HG02610 (cell line): ENCODE measurements around the gene RTN4R.
"Not testable (repeated sequence)": the region's sequence is repeated elsewhere in the genome, so short reads cannot be mapped to it uniquely, and the experiment has no call there.

ENCODE experiments used
- ATAC-seq: cut with Tn5 transposase; IDR thresholded peaks from one replicate; pipeline ENCODE4 v1.9.1; 2021; ENCODE audit warnings: mild to moderate bottlenecking, moderate library complexity; ENCODE audit not compliant: unreplicated experiment

The RTN4R gene

DNA sequence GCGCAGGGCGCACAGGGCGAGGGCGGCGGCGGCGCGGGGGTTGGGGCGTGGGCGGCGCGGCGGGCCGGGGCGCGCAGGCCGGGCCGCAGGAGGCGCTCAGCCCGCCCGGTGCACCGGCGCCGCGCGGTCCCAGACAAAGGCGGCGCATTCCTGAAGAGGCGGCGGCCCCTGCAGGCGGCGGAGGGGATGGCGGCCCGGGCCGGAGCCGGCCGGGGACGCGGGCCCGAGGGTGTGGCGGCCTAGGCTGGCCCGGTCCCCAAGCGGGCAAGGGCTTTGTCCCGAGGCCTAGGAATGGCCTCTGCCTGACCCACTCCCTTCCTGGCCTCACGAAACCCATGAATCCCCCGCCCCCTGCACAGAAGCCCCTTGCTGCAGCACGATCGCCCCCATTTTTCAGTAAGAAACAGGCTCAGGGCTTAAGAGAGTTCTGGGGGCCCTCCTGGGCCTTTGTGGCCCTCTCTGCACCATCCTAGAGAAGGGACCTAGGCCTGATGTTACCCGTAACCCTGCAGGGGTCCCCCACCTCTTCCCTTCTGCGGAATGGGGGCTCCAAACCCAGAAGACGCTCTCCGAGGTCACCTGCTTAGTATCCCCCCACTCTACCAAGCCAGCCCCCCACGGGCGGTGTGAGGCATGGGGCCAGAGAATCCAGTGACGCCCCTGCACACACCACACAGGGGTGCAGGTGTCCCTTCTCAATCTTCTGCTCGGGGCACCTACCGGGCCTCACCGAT lies at the start of gene RTN4R:
Gene RTN4R (minus strand): TSS at position 40 of the 734 bp plus-strand sequence. CDS start 226 bp downstream, outside the sequence.
- no peak for ATAC-seq

DNA sequence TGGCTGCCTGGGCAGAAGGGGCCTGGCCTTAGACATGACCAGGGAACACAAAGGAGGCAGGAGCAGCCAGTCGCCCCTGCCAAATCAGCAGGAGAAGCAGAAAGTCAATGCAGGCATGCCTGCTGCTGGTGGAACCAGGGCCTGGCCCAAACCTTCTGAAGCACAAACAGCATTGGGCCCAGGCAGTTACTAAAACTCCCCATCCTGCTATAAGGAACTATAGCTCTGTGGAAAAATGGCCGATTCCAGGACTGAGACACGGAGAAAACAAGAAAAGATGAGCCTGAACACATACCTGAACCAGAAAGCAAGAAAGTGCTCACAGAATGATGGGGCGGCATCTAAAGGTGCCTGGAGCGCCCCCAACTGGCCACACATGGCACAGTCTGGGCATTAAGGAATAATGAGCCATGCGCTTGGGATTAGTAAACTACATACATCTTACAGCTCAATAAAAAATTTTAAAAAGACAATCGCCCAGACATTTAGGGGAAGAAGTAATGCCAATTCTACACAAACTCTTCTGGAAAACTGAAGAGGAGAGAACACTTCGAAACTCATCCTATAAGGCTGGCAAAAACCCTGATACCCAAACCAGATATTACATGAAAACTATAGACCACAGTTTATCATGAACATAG lies 49.4 kb upstream of the RTN4R start:
- not testable (repeated sequence) for ATAC-seq

DNA sequence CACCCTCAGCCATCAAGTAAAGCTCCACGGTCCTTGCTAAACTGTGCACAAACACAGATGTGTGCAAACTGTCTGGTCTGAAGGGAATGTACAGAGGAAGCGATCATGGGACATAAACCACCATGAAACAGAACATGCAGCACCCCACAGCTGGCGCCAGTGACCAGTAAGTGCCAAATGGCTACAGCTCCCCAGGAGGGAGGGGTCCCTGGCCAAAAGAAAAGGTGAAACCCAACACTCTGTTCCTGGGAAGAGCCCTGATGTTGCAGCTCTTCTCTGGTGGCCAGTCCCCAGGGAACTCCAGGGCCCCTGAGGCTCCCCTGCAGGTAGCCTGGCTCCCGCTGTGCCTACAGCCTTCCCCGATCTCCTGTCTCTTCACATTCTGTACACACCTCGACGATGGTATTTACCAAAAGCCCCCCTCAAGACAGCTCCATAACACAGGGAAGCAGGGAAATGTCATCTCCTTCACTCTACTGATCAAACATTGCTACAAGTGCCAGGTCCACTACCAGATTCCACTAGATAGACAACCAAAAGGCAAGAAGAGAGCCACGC lies 48.8 kb upstream of the RTN4R start:
- no peak for ATAC-seq

DNA sequence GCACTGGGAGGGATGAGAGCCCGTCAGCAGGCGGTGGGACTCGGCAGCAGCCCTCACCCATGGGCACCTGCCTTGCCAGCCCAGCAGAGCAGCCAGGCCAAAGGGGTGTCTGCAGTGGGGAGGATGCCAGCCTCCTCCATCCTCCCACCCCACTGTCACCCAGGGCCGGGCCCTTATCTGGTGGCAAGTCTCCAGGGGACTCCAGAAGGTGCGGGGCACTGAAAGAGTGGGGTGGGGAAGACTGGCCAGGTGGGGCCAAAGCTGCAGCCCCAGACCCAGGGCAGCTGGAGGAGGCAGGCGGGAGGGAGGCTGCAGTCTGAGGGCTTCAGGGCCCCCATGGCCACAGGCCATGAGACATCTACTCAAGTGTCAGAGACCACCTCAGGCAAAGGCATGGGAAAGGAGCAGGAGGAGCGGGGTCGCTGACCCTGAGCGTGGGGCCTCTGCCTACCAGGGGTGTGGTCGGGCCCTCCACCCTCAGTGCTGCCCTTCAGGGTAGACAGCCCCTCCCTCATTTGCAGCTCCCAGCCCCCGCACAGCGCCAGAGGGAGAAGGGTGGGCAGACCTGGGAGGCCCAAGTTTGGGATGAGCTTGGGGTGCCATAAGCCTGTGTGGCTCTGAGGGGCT lies 48.2 kb upstream of the RTN4R start:
- ATAC-seq, result no peak

DNA sequence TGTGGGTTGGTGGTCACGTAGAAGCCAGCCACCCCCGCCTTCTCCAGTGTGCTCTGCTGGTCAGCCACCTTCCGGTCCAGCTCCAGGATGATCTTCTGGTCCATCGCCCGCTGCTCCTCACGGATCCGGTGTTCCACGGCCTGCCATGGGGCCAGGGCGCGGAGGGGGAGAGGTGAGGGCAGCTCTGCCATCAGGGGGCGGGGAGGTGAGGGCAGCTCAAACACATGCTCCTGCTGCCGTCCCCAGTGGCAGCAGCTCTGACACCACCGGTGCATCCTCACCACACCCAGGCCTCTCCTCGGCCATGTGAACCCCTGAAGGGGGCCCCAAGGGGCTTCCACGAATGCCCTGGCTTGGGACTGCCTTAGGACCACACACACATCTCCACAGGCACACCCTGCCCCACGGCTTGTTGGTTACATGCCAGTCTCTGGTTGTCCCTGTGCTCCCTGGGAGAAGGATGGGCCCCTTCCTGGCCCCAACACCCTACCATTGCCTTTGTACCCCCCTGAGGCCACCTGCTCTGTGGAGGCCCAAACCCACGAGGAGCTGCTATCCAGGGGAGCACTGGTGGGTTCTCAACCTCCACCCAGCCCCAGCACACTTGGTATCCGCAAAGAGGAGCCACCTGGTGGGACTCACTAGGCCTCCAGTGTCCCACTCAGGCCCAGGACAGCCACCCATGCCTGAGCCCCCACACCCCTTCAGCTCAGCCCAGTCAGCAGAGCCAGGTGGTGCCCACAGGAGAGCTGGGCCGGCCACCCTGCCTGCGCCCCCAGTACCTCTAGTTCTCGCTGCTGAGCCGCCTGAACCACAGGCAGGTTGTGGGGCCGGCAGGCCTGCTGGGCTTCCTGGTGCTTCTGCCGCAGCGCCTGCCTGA lies 47.5 kb upstream of the RTN4R start:
- ATAC-seq, result no peak

DNA sequence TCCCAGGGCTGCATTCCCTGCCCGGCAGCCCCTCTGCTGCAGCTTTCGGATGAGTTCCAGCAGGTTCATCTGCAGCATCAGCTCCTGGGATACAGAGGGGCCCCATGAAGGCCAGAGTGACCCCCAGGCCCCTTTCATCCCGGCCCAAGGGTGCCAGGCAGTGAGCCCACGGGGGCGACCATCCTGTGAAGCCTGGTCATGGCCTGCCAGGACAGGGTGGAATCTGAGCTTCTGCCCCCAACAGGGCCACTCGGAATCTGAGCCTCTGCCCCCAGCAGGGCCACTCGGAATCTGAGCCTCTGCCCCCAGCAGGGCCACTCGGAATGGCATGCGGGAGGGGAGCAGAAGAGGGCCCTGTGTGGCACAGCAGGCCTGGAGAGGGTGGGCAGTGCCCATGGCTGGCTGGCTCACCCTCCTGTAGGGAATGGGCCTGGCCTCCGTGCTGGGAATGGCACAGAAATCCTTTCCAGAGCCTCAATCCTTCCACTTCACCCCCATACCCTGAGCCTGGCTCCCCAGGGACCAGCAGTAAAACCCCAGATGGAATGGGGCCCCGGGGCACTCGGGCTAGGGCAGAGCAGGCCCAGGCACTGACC lies 46.7 kb upstream of the RTN4R start:
- ATAC-seq, result not testable (repeated sequence)

DNA sequence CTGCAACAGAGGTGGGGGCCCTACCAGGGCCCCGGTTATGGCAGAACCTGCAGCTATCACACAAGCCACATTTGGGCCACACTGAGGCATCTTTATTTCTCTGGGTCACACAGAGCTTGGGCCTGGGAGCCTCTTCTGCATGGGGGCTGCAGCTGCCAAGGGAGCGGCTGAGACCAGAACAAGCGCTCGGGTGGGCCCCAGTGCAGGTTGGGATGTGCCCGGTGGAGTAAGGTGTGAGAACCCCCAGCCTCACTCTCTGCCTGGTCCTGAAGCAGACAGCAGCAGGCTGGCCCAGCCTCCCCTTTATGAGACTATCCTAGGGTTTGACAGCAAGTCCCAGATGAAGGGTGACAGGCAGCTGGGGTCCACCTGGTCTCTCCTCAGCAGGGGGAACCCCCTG lies 46.1 kb upstream of the RTN4R start:
- ATAC-seq, result not testable (repeated sequence)

DNA sequence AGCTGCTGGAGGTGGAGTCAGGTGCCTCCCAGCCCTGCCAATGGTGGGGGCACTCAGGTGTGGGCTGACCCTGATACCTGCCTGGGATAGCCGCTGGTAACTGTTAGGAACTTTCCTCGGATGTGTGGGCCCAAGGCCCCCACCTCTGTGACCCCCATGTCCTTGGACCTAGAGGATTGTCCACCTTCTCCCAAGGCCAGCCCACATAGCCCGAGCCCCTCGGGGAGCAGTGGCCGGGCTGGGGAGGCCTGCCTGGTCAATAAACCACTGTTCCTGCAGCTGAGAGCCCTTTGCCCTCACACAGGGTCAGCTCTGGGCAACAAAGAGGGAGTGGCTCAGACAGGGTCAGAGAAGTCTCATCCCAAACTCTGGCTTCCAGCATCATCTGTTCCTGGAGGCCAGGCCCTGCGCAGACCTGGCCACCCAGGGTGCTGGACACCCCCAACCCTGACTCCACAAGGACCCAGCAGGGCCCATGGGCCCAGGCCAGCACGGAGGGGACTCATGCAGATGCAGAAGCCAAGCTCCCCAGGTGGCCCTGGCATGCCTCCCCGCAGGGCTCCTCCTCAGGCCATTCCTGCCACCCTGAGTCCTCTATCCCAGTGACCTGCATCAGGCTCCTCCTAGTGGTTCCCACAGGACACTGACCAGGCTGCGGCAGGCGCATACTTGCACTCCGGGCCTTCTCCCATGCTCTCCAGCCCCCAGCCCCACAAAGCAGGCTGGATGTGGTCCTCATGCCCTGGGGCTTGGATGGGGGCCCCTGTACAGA lies 45.4 kb upstream of the RTN4R start:
- ATAC-seq, result not testable (repeated sequence)

DNA sequence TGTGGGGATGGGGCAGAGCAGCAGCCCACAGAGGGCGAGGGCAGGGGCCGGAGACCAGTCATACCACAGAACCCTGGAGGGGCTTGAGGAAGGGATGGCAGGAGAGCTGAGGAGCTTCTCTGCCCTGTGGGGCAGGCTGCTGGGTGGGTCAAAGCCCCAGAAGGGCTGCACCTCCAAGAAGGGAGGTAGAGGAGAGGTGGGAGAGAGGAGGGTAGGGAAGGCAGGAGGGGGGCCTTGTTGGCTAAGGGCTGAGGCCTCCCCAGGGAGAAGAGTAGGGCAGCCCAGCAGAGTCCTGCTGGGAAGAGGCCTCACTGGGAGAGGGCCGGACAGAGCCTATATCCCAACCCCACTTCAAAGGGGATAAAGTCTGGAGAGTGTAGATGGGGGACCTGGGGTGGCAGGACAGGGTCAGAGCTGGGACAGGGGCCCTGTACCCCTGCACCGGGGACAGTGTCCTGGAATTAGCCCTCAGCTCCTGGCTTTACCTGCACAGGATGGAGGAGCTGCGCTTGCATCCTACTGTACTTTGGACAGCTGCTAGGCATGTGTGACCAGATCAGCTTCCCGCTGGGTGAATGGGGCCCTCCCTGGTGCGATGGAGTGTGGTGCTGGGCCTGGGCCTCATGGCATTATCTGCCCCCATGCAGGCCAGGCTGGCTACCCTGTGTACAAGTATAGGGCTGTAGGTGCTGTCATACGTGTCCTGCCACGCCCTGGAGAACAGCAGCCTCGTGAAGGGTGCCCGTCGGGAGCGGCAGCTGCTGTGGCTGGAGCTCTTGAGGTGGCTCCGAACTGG lies 44.5 kb upstream of the RTN4R start:
- ATAC-seq, result no peak

DNA sequence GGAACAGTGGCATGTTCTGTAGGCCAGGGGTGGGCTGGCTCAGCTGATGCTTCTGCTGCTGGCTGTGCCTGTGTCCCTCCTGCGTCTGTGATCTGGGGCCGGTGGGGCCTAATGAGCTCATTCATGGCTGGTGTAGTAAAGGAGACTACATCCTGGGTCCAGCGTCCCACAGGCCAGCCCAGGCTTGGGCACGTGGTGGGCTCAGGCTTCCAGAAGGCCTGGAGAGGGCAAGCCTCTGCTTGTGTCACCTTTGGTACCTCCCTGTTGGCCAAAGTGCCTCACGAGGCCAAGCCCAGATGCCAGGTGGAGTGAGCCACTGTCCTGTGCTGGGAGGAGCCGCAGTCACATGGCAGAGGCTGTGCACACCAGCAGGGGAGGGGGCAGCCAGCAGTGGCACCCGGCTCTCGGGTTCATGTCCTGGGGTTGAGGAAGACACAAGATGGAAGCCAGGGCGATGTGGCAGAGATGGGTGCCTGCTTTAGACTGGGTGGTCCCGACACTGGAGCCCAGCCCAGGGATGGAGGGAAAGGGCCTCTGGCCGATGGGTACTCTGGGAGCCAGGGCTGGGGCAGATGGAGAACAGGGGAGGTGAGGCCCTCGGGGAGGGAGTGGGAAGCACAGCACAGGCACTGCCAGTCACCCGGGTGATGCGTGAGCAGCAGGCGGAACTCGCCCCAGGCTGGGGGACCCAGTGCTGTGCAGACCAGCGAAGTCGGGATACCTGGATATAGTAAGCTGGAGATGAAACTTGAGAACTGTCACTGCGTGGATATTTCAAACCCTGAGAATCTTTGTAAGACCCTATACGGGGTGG lies 43.3 kb upstream of the RTN4R start:
- not testable (repeated sequence) for ATAC-seq

DNA sequence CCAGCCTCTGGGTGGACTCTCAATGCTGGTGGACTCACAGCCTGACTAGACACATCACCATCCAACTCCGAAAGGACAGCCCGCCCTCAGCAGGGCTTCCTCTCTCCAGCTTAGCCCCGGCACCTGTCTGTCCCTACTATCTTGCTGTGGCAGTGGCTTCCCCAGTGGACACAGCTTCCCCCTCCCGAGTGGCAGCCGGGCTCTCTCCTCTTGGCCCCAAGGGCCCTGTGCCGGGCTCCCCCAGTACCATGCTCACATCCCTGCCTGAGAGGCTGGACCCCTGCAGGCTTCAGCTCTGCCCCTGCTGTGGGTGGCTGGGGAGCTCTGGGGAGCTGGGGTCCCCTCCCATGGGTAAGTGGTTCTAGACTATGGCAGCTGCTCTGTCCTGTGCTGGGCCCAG lies 42.7 kb upstream of the RTN4R start:
- not testable (repeated sequence) for ATAC-seq

DNA sequence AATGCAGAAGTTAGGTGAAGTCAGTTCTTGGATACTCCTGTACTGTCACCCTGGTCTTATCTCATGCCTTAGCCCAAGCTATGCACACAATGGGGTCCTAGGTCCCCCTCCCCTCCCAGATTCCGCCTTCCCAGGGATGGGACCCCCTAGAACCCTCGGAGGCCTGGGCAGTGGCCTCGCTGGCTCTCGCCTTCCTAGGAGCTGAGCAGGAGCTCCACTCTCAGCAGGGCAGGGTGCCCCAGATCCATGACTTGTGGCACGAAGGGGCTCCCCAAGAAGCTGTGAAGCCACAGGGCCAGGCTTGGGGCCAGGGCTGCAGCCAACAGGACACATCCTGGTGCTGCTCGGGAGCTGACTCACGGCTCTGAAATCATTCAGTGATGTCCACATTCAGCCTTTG lies 42.1 kb upstream of the RTN4R start:
- not testable (repeated sequence) for ATAC-seq

DNA sequence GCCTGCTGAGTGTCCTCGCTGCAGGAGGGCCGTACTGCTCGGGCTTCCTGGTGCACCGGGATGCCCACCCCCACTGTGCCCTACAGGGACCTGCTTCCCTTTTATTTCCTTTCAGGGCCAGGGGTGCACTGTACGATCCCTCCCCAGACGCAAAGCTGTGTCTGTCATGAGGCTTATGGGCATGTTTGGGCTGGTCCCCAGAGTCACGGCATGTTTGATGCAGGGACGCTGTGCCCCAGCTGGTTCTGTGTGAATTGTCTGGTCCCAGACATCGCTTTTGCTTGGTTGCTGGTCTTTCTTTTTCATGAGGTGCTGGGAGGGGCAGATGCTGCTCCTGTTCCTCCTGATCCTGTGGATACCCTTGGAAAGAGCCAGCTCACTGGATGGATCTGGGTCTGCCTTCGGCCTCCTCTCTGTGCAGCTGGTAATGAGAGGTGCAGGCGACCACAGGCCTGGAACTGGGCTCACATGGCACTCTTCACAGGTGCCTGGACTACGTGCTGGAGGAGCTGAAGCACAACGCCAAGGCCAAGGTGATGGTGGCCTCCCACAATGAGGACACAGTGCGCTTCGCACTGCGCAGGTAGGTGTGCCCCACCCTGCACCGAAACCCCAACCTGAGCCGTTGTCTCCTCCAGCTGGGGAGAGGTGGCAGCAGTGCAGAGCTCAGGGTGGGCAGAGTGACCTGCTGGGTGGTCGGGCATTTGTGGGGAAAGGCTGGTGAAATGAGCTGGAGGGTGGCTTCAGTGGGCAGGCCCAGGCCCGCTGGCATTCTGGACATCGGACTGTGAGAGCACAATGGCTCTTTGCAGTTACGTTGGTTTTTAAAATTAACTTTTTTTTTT lies 40.9 kb upstream of the RTN4R start:
- ATAC-seq, result not testable (repeated sequence)

DNA sequence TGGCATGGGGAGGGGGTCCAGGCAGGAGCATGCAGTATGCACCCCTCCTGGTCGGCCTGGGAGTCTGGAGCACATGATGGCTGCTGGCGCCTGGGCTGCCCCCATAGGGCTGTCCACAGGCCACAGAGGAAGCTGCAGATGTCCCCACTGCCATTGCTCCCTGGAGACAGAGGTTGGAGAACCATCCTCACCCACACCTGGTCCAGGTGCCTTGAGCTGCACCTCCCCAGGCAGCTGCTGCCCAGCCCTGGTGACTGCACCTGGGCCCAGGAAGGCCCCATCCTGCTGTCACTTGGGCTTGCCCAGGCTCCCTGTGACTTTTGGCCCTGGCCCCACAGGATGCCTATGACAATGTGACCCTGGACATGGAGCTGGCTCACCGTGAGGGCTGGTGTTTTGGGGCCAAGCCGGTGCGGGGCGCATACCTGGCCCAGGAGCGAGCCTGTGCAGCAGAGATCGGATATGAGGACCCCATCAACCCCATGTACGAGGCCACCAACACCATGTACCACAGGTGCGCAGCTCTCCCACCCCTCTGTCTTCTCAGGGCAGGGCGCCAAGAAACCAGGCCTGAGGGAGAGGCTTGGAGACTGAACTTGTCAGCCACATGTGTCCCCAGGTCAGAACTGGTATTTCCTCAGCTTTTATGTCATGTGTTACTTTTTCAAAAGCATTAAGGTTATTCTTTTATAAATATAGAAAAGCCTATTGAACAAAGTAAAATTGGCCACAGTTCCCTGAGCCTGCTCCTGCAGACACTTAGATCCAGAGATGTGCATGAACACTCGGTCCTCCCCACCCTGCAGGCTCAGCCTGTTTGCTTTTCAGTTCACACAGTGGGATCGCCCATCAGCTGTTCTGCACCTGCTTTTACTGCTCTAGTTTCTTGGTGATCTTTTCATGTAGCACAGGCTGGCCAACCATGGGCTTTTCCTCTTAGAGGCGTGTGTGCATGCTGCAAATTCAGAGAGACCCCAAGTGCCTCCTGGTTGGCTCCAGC lies 39.6 kb upstream of the RTN4R start:
- not testable (repeated sequence) for ATAC-seq

DNA sequence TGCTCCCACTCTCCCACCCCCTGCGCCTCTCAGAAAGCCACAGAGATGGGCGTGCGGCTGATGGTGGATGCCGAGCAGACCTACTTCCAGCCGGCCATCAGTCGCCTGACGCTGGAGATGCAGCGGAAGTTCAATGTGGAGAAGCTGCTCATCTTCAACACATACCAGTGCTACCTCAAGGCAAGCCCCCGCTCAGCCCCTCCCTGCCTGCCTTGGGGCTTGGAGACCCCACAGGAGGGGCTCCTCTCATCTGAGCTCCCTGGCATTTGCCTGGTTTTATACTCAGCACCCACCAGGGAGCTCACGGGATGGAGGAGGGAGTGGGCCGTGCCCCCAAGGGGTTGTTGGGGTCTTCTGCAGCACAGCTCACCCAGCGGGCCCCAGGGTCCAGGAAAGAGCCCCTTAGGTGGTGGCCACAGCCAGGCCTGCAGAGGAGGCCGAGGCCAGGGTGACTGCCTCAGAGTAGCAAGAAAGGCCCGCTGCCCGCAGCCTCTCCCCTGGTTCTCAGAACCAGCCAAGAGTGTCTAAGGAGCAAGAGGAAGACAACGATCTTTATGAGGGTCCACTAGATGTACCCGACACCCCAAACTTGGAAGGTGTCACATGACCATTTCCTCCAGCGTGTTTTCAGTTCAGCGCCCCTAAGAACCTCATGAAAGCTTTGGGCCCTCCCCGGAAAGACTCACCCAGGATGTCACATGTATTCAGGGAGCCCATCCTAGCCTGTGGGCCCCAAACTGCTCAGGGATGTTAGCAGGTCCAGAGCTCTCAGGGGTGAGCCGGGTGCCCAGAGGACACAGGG lies 38.7 kb upstream of the RTN4R start:
- not testable (repeated sequence) for ATAC-seq
